Measurements from ENCODE around the gene ZXDC. TPM values are rescaled to one million over a fixed set of nuclear protein-coding genes. Genes with fewer than 3 reads are reported as not detected.

Gene ZXDC
- total RNA-seq, 1 experiment from 2014 or later = 28.3 TPM

DNA sequence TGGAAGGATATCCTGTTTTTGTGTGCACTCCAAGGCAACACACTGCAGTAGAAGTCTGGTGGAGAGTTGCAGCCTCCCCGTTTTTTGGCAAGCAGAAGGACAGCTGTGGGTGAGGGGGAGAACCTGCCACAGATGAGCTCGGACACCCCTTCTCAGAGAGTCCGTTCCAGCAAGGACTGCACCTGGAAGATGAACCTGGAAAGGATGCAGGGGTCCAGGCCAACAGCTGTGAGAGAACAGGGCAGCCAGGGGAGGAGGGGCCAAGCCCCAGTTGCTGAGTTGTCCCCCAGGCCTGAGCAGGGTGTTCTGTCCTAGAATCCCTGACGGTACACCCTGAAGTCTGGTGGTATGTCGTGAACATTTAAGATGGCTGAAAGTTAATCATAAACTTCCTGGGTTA is 30.2 kb downstream of the ZXDC start:
- TF ChIP-seq, protein P1, sequence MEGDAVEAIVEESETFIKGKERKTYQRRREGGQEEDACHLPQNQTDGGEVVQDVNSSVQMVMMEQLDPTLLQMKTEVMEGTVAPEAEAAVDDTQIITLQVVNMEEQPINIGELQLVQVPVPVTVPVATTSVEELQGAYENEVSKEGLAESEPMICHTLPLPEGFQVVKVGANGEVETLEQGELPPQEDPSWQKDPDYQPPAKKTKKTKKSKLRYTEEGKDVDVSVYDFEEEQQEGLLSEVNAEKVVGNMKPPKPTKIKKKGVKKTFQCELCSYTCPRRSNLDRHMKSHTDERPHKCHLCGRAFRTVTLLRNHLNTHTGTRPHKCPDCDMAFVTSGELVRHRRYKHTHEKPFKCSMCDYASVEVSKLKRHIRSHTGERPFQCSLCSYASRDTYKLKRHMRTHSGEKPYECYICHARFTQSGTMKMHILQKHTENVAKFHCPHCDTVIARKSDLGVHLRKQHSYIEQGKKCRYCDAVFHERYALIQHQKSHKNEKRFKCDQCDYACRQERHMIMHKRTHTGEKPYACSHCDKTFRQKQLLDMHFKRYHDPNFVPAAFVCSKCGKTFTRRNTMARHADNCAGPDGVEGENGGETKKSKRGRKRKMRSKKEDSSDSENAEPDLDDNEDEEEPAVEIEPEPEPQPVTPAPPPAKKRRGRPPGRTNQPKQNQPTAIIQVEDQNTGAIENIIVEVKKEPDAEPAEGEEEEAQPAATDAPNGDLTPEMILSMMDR (conservative IDR thresholded peaks at IDR 0.05) = no peak

More for the DNA sequence above, 30.2 kb downstream of the ZXDC start:
- Mint-ChIP-seq H3K27me3 (ENCODE audit: low read depth) (no peaks in the 10 kb centered on the region; the same call in 1 of the 2 replicates), H3K36me3 (ENCODE audit: insufficient read depth in 1 of 3, low read depth in 3 of 3) (peaks cover 0 to 7% (median 2%) of the 10 kb centered on the region in 3 experiments; a peak in 3 of 7 replicates), H3K27ac (no peak overlapping the region; a peak in 1 of 7 replicates), H3K9me3 (no peaks in the 10 kb centered on the region), H3K4me1 (peaks cover 24 to 29% of the 10 kb centered on the region in 2 experiments), H3K4me3 (no peak overlapping the region)
- Histone ChIP-seq H2BK5ac (ENCODE audit: insufficient read length, low read length) (no peak overlapping the region), H3K4me2 (ENCODE audit: insufficient read depth, insufficient read length, low read length) (no peak overlapping the region), H2BK15ac (ENCODE audit: low read depth, low read length) (no peak overlapping the region), H2AFZ (ENCODE audit: low read length) (no peak overlapping the region), H3K18ac (ENCODE audit: insufficient read length, low read depth, low read length) (no peak overlapping the region), H3K4me1 (ENCODE audit: insufficient read depth, low read length) (no peaks in the 10 kb centered on the region), H2BK20ac (ENCODE audit: low read depth, low read length, poor library complexity, severe bottlenecking) (no peak overlapping the region), H2BK12ac (ENCODE audit: insufficient read length, low read depth, low read length) (no peak overlapping the region), H3K14ac (ENCODE audit: insufficient read depth, low read length) (no peak overlapping the region), H2AK5ac (ENCODE audit: insufficient read length, low read length) (no peak overlapping the region), H4K20me1 (ENCODE audit: control insufficient read depth, insufficient read depth, insufficient read length) (no peaks in the 10 kb centered on the region), H3K79me1 (ENCODE audit: insufficient read depth, low read depth, low read length, poor library complexity, severe bottlenecking) (no peaks in the 10 kb centered on the region), H3K27ac (ENCODE audit: insufficient read length, low read depth, low read length) (no peak overlapping the region), H4K8ac (replicated peaks; ENCODE audit: insufficient read length, low read depth, low read length) (no peak overlapping the region), H3K23ac (ENCODE audit: insufficient read length, low read depth, low read length) (no peak overlapping the region), H3K27me3 (ENCODE audit: insufficient read depth, low read length) (no peaks in the 10 kb centered on the region), H3K56ac (ENCODE audit: insufficient read length, low read depth, low read length) (no peak overlapping the region), H3K23me2 (ENCODE audit: insufficient read length, low read depth, low read length, poor library complexity, severe bottlenecking) (no peaks in the 10 kb centered on the region), H3K9ac (ENCODE audit: extremely low read depth, insufficient read length, low read length) (no peak overlapping the region), H3K79me2 (ENCODE audit: insufficient read depth, low read length) (no peaks in the 10 kb centered on the region), H3K9me3 (ENCODE audit: control insufficient read depth, low read depth, low read length) (no peaks in the 10 kb centered on the region), H3T11ph (ENCODE audit: low read length) (no peak overlapping the region), H4K5ac (ENCODE audit: insufficient read length, low read depth, low read length) (no peak overlapping the region), H4K91ac (ENCODE audit: insufficient read length, low read depth, low read length) (no peak overlapping the region), H2BK120ac (ENCODE audit: low read depth, low read length, poor library complexity, severe bottlenecking) (no peak overlapping the region), H3K4ac (ENCODE audit: low read depth, low read length) (no peak overlapping the region)
- WGBS (ENCODE audit: extremely low coverage, insufficient read length, low lambda C conversion rate) = no CpG with 5 or more reads among the region's 5 CpGs
- no peak for DNase-seq
